Stimulated activated CD4-positive, alpha-beta T cell treated with anti-CD3 and anti-CD28 coated beads, Interleukin-12 subunit alpha, Interleukin-12 subunit beta, amount 100 ng/mL, for 48 hours (primary cell): ENCODE measurements around the gene CD2BP2.

Experiments used
- DNase-seq, 3 donors: peaks; one replicate each; pipeline ENCODE4 v3.0.0-alpha.2; 2020; ENCODE audit warnings: low read depth in 2 of 3, low spot score in 1 of 3

Gene CD2BP2

GRCh38 chr16:30361180-30361579 lies 6.1 kb upstream of the CD2BP2 start:
- no peak for DNase-seq

GRCh38 chr16:30359871-30360170 lies 4.7 kb upstream of the CD2BP2 start:
- DNase-seq = no peak

GRCh38 chr16:30358990-30359870 lies 4.1 kb upstream of the CD2BP2 start:
- DNase-seq = no peak

- DNase-seq = no peak
Observed at GRCh38 chr16:30358577-30358936, 3.4 kb upstream of the CD2BP2 start.

GRCh38 chr16:30357715-30358576 lies 2.8 kb upstream of the CD2BP2 start:
- DNase-seq = no peak

GRCh38 chr16:30357085-30357714 lies 2.1 kb upstream of the CD2BP2 start:
- no peak for DNase-seq

GRCh38 chr16:30356401-30357084 lies 1.4 kb upstream of the CD2BP2 start:
- DNase-seq = no peak

GRCh38 chr16:30355954-30356308 lies 823 bp upstream of the CD2BP2 start:
- no peak for DNase-seq

GRCh38 chr16:30354423-30355143 lies 525 bp downstream of the CD2BP2 start:
- no peak for DNase-seq

- DNase-seq = no peak
Observed at GRCh38 chr16:30353438-30354129, 1.5 kb downstream of the CD2BP2 start.

GRCh38 chr16:30352488-30353401 lies 2.4 kb downstream of the CD2BP2 start:
- DNase-seq = no peak

- no peak for DNase-seq
Observed at GRCh38 chr16:30351586-30352419, 3.3 kb downstream of the CD2BP2 start.

- no peak for DNase-seq
Observed at GRCh38 chr16:30351001-30351441, 4.1 kb downstream of the CD2BP2 start.

GRCh38 chr16:30350134-30350871 lies 4.8 kb downstream of the CD2BP2 start:
- peak in 1 of 3 donors; percentile 34 for DNase-seq

- DNase-seq = no peak
Observed at GRCh38 chr16:30349675-30350074, 5.4 kb downstream of the CD2BP2 start.

- no peak for DNase-seq
Observed at GRCh38 chr16:30348929-30349328, 6.2 kb downstream of the CD2BP2 start.

- no peak for DNase-seq
Observed at GRCh38 chr16:30348113-30348512, 7.0 kb downstream of the CD2BP2 start.
